GM18867 (cell line): Measurements from ENCODE around the gene TNFAIP3.

ENCODE experiments used
- ATAC-seq: cut with Tn5 transposase; IDR thresholded peaks from one replicate; pipeline ENCODE4 v1.9.1; 2021; ENCODE audit warnings: mild to moderate bottlenecking, moderate library complexity; ENCODE audit not compliant: unreplicated experiment

The TNFAIP3 gene

GRCh38 chr6:137896647-137897046, 29.6 kb downstream of the TNFAIP3 start:
- no peak for ATAC-seq

- ATAC-seq, result no peak
These were observed 33.8 kb downstream of the TNFAIP3 start for GRCh38 chr6:137900815-137901214.

- no peak for ATAC-seq
These were observed 34.4 kb downstream of the TNFAIP3 start for GRCh38 chr6:137901454-137901853.

DNA sequence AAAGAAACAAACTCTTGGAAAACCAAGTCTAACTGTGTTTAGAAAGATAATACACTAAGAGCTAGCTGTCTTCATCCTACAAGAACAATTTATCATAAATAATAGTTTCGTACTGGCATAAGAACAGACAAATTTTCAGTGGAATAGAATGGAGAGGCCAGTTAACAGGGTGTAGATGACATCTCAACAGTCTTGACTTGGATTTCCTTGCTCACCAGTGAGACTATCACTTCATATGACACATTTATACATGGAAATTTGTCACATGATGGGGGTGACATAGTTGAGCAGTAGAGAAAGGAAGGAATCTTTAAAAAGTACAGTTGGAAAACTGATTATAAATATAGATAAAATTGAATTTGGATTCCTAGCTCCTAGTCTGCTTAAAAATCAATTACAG, 35.6 kb downstream of the TNFAIP3 start:
- no peak for ATAC-seq

DNA sequence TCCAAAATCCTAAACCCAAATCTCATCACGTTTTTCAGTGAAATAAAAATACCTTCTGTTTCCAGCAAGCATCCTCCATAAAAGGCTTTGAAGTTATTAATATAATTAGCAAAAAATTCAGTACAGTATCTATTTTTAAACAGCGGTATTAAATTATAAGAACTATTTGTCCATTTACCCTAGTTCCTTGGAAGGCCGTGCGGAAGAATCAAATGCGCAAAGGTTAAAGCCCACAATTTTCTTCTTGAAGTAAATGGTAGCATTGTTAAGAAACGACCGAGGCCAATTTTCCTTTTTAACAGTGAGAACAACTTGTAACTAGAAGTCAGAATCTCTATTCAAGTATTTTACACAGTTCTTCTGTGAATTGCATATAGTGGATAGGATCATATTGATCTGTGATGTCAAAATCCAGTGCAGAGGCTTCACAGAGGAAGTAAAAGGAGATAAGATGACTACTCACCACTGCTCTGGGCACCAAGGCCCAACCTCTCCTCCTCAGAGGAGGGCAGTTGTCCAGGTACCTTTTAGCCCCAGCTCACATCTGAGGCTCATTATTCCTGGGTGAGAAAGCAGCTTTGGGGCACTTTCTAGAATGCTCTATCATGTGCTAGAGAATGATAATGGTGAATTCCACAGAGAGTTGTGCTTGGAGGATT, 36.3 kb downstream of the TNFAIP3 start:
- no peak for ATAC-seq

DNA sequence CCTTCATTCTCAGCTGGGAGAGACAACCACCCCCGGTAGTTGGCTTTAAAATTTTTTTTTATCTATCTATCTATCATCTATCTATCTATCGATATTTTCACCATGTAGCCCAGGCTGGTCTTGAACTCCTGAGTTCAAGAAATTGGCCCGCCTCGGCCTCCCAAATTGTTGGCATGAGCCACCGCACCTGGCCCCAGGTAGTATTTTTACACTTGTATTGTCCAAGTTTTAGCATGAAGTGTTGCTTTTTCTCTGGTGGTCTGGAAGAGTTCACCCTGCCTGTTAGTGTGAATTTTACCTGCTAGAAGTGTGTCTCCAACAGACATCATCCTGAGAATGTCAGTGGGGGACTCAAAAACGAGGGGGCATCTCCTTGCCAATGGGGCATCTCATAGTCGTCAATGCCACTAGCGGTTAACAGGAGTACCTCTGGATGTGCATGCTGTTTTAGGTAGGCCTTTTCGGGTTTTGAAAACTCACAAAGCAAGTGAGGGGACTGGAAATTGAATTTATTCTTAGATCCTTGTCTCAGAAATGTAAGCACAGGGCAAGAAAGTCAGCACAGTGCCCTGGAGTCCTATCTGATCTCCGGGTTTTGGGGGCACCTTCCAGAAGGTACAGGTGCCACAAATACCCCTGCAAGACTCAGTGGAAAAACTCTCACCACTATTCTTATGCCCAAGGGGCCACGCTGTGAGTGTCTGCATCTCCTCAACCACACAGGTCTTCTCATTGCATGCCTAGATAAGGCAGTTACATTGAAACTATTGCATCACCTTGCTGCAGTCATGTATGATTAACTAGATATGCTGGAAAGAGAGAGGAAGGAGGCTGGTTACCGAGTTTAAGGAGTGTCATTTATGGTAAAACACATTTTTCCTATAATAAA, 37.1 kb downstream of the TNFAIP3 start:
- peak; percentile 73 for ATAC-seq

GRCh38 chr6:137904822-137905617, 38.0 kb downstream of the TNFAIP3 start:
- peak; percentile 45 for ATAC-seq

DNA sequence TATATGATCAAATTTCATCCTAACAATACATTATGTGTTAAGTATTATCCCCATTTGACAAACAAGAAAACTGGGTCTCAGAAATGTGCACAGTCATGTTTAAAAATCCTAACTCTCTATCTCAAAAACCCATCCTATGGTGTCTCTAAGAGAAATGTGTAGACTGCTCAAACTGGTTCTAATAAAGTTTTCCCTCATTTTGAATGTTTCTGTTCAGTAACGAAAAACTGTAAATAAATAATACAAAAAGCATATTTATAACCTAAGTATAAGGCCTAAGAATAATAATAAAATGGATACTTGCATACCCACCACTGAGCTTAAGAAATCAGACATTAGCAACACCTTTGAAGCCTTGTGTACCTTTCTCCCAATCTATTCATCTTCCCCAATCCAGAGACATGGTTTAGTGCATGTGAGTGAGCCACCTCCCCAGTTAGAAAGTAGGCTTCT, 39.0 kb downstream of the TNFAIP3 start:
- peak; percentile 2 for ATAC-seq

DNA sequence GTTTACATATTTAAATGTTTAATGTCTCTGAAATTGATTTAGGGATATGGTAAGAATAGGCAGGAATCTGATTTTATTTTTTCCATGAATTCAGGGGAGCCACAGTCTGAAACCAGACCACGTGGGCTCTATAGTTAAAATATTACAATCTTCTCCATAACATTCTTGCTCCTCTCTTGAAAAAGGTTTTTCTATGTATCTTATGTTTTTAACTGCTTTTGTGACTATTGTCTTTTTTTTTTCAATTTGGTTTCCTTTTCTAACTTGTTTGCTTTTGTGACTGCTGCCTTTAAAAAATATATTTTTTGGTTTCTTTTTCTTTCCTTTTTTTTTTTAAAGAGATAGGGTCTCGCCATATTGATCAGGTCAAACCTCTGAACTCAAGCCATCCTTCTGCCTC, 40.1 kb downstream of the TNFAIP3 start:
- ATAC-seq, result no peak

DNA sequence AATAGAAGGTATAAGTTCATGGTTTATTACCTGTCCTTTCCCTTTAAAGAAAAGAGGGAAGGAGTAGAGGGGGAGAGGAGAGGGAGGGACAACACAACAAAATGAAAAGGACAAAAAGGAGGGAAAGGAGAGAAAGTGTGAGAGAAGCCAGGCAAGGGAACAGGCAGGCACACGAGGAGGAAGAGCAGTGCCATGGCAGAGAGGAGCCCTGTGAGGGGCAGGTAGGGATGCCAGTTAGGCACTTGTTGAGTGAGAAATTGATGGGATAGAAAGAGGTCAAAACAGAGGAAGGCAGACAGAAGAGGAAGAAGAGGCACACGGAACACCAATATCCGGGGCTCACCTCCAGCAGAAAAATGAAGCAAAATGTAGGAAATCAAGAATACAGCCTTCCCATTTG, 42.5 kb downstream of the TNFAIP3 start:
- no peak for ATAC-seq

GRCh38 chr6:137910424-137910834, 43.4 kb downstream of the TNFAIP3 start:
- ATAC-seq, result no peak

- no peak for ATAC-seq
These were observed 43.9 kb downstream of the TNFAIP3 start for GRCh38 chr6:137910843-137911456.

- peak; percentile 62 for ATAC-seq
These were observed 44.7 kb downstream of the TNFAIP3 start for GRCh38 chr6:137911675-137912191.

DNA sequence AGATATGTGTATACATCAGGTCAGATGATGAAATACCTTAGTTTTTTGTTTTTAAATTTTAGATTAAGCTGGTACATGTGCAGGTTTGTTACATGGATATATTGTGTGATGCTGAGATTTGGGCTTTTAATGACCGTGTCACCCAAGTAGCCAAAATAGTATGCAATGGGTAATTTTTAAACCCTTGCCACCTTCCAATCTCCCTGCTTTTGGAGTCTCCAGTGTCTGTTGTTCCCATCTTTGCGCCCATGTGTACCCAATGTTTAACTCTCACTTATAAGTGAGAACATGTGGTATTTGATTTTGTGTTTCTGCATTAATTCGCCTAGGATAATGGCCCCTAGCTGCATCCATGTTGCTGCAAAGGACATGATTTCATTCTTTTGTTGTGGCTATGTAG, 45.8 kb downstream of the TNFAIP3 start:
- no peak for ATAC-seq

- no peak for ATAC-seq
These were observed 46.4 kb downstream of the TNFAIP3 start for GRCh38 chr6:137913434-137913833.

- ATAC-seq, result no peak
These were observed 47.0 kb downstream of the TNFAIP3 start for GRCh38 chr6:137913996-137914529.

GRCh38 chr6:137914530-137915193, 47.6 kb downstream of the TNFAIP3 start:
- ATAC-seq, result no peak

DNA sequence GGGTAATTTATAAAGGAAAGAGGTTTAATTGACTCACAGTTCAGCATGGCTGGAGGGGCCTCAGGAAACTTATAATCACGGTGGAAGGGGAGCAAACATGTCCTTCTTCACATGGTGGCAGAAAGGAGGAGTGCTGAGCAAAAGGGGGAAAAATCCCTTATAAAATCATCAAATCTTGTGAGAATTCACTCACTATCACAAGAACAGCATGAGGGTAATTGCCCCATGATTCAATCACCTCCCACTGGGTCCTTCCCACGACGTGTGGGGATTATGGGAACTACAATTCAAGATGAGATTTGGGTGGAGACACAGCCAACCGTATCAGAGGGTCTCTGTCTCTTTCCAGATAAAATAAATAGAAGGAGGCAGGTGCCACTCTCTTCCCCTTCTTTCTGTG, 48.7 kb downstream of the TNFAIP3 start:
- ATAC-seq, result no peak

DNA sequence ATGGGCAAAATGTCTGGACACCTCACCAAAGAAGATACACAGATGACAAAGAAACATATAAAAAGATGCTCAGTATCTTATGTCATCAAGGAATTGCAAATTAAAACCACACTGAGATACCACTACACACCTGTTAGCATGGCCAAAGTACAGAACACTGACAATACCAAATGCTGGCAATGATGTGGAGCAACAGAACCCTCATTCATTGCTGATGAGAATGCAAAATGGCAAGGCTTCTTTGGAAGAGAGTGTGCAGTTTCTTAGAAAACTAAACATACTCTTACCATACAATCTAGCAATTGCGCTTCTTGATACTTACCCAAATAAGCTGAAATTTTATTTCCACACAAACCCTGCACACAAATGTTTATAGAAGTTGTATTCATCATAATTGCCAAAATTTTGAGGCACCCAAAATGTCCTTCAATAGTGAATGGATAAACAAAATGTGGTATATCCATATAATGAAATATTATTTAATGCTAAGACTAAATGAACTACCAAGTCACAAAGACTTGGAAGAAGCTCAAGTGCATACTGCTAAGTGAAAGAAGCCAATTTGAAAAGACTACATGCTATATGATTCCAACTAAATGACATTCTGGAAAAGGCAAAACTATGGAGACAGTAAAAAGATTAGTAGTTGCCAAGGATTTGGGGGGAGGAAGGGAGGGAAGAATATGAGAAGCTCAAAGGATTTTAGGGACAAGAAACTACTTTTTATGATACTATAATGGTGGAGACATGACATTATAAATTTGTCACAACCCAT, 50.7 kb downstream of the TNFAIP3 start:
- ATAC-seq, result no peak
